Panc1 (cell line): ENCODE results near the gene MEF2A.

ENCODE experiments used
- CTCF ChIP-seq: fragments of 450-650 bp; IDR thresholded peaks from 2 replicates; pipeline ENCODE4 v1.5.1; 2017; ENCODE audit warnings: mild to moderate bottlenecking
- POLR2AphosphoS5 ChIP-seq: IDR thresholded peaks from 2 replicates; pipeline ENCODE4 v1.6.1; 2012; ENCODE audit warnings: mild to moderate bottlenecking, low read depth, low read length, moderate library complexity
- REST ChIP-seq, 2 experiments: IDR thresholded peaks; 2 replicates each; pipeline ENCODE4 v1.6.1; 2011 to 2012; ENCODE audit warnings: low read depth in 2 of 2, control low read depth in 1 of 2, low read length in 1 of 2, mild to moderate bottlenecking in 1 of 2, moderate library complexity in 1 of 2; ENCODE audit not compliant: insufficient read depth in 1 of 2

GRCh38 chr15:99619712-99620111 is 53.9 kb downstream of the MEF2A start:
- TF ChIP-seq REST (IDR thresholded peaks at IDR 0.05; ENCODE audit: insufficient read depth in 1 of 2, low read depth in 2 of 2, low read length in 1 of 2) (no peak), CTCF (no peak), POLR2AphosphoS5 (no peak)
